ENCODE results near the gene MTUS2.

Gene MTUS2

GRCh38 chr13:28859069-28859468, 38.9 kb downstream of the MTUS2 start:
- DNase-seq (ENCODE audit: low read depth), result no peak

GRCh38 chr13:28859717-28860116, 39.6 kb downstream of the MTUS2 start:
- DNase-seq (ENCODE audit: low read depth), result no peak

DNA sequence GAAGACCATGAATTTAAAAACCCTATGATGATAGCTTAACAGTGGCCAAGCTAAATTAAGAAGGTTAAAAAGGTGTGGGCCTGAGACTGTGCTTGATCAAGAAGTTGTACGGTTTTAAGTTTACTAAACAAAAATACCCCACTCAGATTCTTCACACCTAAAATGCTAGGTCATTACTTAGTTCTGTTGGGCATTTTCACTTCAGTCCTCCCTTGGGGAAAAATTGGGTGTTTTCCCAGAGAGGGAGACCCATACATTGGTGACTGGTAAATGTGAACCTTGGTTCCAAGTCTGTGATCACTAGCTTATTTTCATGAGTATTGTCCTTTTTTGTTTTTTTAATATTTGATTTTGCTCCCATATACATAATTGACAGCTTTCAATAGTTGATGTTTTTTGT, 44.4 kb downstream of the MTUS2 start:
- no peak for DNase-seq (ENCODE audit: low read depth)

- no peak for DNase-seq (ENCODE audit: low read depth)
Measured at GRCh38 chr13:28865149-28865744, 45.1 kb downstream of the MTUS2 start.

DNA sequence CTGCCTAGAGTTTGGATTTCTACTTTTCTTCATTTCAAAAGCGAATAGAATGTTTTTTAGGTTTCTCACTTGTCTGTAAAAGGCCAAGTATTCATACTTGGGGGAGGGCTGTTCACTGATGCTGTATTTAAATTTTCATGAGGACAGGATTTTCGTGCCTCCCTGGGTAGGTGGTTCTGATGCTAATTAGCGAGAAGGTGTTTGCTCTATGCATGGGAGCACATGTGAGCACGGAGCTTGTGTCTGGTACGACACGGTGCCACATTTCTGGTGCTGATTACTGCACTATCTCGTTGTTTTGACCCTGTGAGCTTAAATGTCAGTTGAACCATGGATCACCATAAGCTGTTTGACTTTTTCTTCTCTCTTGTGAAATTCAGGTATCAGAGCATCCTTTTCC, 45.8 kb downstream of the MTUS2 start:
- no peak for DNase-seq (ENCODE audit: low read depth)

GRCh38 chr13:28866932-28867331, 46.8 kb downstream of the MTUS2 start:
- DNase-seq (ENCODE audit: low read depth), result no peak

GRCh38 chr13:28867564-28867963, 47.4 kb downstream of the MTUS2 start:
- DNase-seq (ENCODE audit: low read depth), result no peak

GRCh38 chr13:28872427-28873176, 52.5 kb downstream of the MTUS2 start:
- no peak for DNase-seq (ENCODE audit: low read depth)

DNA sequence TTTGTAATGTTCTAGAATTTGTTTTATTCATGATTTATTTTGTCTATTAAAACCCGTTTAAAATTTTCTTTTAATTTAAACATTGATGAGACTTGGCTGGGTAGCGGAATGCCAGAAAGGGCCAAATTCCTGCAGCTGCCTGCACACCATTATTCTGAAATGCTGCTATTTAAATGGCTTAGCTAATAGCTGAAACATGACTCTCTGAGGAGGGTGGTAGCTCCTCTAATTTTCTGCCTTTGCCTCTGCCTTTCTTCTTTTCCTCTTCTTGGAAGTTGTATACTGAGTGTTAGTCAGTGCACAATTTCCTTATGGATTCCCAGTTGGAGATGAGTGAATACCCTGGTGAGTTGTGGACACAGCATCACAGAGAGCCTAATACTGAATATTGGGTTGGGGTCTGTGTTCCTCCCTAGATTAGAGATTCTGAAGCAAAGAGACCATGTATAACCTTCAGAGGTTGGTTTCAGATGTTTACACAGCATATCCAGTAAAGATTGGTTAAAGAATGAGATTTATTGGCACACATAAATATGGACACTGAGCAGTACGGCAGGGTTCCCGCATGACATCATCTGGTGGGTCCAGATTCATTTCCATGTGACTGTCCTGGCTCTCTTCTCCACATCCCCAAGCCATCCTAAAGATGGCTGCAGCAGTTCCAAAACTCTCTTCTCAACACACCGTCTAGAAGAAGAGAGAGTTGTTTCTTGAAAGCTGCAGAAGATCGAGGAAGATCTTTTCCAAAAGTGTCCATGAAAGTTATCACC, 55.9 kb downstream of the MTUS2 start:
- no peak for DNase-seq (ENCODE audit: low read depth)

DNA sequence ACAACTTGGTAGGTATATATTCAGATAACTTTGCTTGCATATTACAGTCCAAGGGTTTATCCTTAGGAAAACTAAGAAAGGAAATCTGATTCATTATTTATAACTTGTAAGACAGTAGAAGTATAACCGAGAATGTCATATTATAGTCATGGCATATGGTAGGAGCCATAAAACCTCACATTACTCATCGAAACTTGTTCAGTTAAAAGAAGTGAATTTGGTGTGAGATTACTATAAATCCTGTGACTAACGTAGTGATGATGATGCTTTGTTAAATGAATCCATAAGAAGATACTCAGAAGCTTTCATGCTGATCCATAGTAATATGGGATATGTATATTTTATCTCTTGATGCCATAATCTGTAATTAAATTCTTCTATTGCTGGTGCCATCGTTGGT, 57.3 kb downstream of the MTUS2 start:
- DNase-seq (ENCODE audit: low read depth), result no peak

DNA sequence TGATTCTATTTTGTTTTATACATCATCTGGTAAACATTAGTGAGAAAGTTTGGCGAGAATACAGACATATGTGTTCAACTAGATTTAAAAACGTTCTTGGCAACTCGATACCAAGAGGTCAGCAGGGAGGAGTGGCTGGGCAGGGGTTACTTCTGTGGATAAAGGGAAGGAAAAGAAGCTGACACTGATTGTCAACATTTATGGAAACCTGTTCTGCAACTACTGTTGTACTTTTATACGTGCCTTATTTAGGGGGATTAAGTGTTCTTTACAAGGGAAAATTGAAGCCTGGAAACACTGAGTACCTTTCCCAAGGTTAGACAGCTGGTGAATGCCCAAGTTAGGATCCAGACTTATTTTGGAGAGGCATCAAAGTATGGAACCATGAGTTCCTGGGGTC, 65.0 kb downstream of the MTUS2 start:
- no peak for DNase-seq (ENCODE audit: low read depth)

GRCh38 chr13:28889086-28889732, 69.1 kb downstream of the MTUS2 start:
- no peak for DNase-seq (ENCODE audit: low read depth)

- DNase-seq (ENCODE audit: low read depth), result no peak
Measured at GRCh38 chr13:28890712-28891111, 70.6 kb downstream of the MTUS2 start.

DNA sequence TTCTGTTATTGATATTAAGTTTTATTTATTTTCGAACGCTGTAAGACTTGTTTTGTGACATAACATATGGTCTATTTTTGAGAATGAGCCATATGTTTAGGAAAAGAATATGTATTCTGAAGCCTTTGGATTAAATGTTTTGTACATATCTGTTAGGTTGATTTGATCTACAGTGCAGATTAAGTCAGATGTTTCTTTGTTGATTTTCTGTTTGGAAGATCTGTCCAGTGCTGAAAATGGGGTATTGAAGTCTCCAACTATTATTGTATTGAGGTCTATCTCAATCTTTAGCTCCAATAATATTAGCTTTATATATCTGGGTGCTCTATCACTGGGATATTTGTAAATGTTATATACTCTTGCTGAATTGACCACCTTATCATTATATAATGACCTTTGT, 97.9 kb downstream of the MTUS2 start:
- no peak for DNase-seq (ENCODE audit: low read depth)

GRCh38 chr13:28922341-28922740, 102.2 kb downstream of the MTUS2 start:
- DNase-seq (ENCODE audit: low read depth), result no peak

DNA sequence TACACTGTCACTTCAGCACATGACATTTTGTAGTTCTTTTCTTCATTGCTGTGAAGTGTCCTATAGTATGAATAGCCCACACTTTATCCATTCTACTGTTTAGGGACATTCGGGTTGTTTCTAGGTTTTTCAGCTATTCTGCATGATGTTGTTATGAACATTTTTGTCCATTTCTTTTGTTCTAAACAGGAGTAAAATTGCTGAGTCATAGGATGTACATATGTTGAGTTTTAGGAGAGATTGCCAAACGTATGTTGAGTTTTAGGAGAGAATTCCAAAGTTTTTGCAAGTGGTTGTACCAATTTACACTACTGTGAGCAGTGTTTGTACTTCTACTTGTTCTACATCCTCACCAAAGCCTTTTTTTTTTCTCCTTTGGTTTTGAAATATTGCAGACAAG, 115.0 kb downstream of the MTUS2 start:
- no peak for DNase-seq (ENCODE audit: low read depth)

DNA sequence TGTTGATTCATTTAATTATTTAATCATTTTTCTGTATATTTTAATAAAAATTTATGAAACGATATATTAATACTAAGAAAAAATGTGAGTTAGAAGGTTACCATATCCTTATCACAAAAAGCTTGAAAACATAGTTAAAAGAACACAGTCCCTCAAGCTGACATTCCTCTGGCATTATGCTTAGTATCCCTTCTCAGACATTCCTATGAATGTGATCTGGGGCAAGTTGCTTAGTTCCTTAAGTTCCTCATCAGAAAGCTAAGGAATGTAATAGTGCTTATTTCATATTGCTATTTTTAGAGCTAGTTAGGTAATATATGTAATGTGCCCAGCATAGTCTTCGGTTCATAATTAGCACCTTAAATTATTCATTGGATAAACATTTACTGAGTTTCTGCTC, 122.8 kb downstream of the MTUS2 start:
- DNase-seq (ENCODE audit: low read depth), result no peak

DNA sequence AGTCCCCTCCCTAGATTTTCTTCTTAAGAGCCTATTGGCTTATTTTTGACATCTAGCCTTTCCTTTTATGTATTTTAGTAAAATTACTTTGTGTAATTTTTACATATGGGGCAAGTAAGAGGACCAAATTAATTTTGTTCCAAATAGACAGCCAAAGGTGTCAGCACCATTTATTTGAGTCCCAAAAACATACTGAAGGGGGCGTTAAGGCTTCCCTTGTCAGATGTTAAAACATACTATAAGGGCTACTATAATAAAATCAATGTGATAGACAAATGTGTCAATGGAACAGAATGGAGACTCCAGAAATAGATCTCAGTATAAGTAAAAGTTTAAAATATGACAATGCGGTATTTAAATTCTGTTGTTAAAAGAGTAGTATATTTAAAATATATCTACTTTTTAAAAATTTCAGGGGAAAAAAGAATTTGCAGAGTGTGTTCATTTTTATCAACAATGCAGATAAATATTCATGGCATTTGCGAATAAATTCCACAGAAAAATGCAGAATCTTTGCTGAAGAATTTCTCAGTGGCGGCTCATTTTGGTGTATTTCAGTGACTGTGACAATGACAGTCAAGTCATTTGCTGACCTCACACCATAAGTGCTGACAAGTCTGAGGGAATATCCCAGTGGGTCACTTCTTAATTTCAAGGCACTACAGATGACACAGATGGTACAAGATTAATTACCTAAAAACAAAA, 133.7 kb downstream of the MTUS2 start:
- DNase-seq (ENCODE audit: low read depth), result no peak

GRCh38 chr13:28954419-28954725, 134.2 kb downstream of the MTUS2 start:
- DNase-seq (ENCODE audit: low read depth), result no peak

DNA sequence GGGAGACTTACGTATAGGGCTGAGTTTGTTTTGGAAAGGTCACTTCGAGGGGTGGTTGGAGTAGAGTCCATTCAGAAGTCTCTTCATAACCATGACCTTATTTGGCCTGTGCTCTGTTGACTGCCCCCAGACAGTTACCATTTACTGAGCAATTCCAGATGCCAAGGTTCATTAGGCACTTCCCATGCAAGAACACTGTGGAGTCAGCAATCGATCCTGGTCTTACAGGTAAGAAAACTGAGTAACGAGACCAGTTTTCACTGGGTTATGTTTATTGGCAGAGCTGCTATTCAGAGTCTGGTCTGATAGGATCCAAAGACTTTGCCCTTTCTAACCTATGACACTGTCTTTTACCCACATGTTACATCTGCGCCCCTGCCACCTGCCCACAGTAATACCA, 134.7 kb downstream of the MTUS2 start:
- no peak for DNase-seq (ENCODE audit: low read depth)

DNA sequence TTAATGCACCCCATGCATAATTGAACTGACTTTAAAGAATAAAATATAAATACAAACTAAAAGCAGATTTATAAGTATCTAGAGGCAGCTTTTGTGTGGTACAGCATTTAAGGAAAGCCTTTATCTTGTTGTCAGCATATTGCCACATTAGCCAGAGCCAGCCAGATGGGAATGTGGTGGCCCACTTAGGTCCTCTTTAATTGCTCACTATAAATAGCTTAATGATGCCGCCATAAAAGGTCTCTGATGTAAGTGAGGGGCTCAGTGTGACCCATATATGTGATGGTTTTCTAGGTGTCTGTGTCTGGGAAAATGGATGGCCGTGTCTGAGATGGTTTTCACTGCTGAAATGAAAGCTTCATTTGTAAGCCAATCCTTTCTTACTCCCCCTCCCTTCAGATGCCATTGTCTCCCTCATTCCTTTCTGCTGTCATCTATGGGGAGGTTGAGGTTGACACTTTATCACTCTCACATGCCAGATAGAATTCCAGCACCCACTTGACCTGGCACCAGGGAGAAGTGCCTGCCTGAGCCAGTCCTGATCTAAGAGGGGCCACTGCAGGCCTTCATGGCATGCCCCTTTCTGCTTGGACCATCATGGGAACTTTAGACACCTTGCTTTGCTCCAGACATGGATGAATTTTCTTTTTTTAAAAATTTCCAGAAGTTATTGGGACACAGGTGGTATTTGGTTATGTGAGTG, 135.3 kb downstream of the MTUS2 start:
- no peak for DNase-seq (ENCODE audit: low read depth)

DNA sequence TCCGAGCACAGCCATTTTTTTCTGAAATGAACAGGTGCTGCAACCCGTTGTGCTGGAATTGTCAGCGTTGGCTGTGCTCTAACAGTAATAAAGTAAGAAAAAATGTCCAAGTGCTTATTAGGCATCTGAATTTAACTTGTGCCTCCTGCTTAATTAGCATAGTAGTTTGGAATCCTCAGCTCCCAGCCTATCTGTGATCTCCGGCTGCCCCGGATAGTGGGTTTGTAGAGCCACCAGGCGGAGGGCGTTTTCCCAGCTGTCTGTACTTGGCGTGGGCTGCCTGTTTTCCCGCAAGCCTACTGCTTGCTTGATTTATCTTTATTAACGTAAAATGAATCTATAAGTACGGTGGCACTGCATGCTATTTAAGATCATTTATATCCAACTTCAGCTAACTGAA, 137.9 kb downstream of the MTUS2 start:
- no peak for DNase-seq (ENCODE audit: low read depth)
